Liver (tissue), 3 donors: ENCODE results near the gene DPP6.

Experiments used
- EGR1 ChIP-seq, 2 donors: IDR thresholded peaks; 2 replicates each; pipeline ENCODE4 v1.6.1; 2016 to 2018; ENCODE audit warnings: antibody characterized with exemption in 2 of 2, low read depth in 2 of 2
- FOXA1 ChIP-seq: IDR thresholded peaks from 2 replicates; pipeline ENCODE4 v1.6.1; 2016; ENCODE audit warnings: antibody characterized with exemption
- HNF4G ChIP-seq: IDR thresholded peaks from 2 replicates; pipeline ENCODE4 v1.6.1; 2016; ENCODE audit warnings: antibody characterized with exemption
- JUND ChIP-seq, 2 donors: IDR thresholded peaks; 2 replicates each; pipeline ENCODE4 v1.6.1; 2016; ENCODE audit warnings: antibody characterized with exemption in 2 of 2
- NR2F2 ChIP-seq: IDR thresholded peaks from 2 replicates; pipeline ENCODE4 v1.6.1; 2016; ENCODE audit warnings: antibody characterized with exemption
- RXRA ChIP-seq, 2 donors: IDR thresholded peaks; 2 replicates each; pipeline ENCODE4 v1.6.1; 2017 to 2018; ENCODE audit warnings: antibody characterized with exemption in 2 of 2, mild to moderate bottlenecking in 1 of 2
- TAF1 ChIP-seq: conservative IDR thresholded peaks from 2 replicates; pipeline ENCODE4 v1.6.1; 2016; ENCODE audit warnings: antibody characterized with exemption, mild to moderate bottlenecking
- YY1 ChIP-seq: IDR thresholded peaks from 2 replicates; pipeline ENCODE4 v1.6.1; 2016; ENCODE audit warnings: antibody characterized with exemption, mild to moderate bottlenecking
- TF ChIP-seq, protein P1 (sequence below): fragments of 150-350 bp; IDR thresholded peaks from 2 replicates; pipeline ENCODE4 v1.5.1; 2017; ENCODE audit warnings: improper control_type of control experiment, low read depth, low read length; ENCODE audit not compliant: missing input control
- TF ChIP-seq, protein P2 (sequence below): IDR thresholded peaks from 2 replicates; pipeline ENCODE4 v1.6.1; 2016; ENCODE audit warnings: antibody characterized with exemption
- TF ChIP-seq, protein P3 (sequence below): IDR thresholded peaks from 2 replicates; pipeline ENCODE4 v1.6.1; 2016; ENCODE audit warnings: antibody characterized with exemption
- TF ChIP-seq, protein P4 (sequence below): IDR thresholded peaks from 2 replicates; pipeline ENCODE4 v1.6.1; 2016; ENCODE audit warnings: antibody characterized with exemption, mild to moderate bottlenecking
- TF ChIP-seq, protein P5 (sequence below): IDR thresholded peaks from 2 replicates; pipeline ENCODE4 v1.6.1; 2016; ENCODE audit warnings: antibody characterized with exemption
- donor health status: healthy.
- donor health status: healthy.

DNA sequence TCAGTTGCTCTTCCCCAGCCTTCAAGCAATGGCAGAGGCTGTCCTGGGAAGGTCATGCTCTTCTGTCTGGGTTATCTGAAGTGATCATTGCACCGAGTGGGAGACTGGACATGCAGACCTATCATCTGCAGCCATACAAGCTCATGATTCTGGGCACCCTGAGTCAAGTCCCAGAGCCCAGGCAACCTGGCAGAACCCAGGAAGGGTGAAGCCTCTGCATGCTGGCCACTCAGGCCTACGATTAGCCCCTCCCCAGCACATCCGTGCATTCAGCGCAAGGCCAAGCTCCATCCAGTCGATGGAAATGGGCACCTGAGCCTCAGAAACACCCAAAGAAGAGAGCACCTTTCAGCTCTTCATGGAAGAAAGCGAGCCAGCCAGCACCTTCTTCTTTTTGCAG, 688.9 kb downstream of the DPP6 start:
- TF ChIP-seq, protein P1, sequence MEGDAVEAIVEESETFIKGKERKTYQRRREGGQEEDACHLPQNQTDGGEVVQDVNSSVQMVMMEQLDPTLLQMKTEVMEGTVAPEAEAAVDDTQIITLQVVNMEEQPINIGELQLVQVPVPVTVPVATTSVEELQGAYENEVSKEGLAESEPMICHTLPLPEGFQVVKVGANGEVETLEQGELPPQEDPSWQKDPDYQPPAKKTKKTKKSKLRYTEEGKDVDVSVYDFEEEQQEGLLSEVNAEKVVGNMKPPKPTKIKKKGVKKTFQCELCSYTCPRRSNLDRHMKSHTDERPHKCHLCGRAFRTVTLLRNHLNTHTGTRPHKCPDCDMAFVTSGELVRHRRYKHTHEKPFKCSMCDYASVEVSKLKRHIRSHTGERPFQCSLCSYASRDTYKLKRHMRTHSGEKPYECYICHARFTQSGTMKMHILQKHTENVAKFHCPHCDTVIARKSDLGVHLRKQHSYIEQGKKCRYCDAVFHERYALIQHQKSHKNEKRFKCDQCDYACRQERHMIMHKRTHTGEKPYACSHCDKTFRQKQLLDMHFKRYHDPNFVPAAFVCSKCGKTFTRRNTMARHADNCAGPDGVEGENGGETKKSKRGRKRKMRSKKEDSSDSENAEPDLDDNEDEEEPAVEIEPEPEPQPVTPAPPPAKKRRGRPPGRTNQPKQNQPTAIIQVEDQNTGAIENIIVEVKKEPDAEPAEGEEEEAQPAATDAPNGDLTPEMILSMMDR: no peak
- TF ChIP-seq, protein P2, sequence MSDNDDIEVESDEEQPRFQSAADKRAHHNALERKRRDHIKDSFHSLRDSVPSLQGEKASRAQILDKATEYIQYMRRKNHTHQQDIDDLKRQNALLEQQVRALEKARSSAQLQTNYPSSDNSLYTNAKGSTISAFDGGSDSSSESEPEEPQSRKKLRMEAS: no peak
- TF ChIP-seq, protein P3, sequence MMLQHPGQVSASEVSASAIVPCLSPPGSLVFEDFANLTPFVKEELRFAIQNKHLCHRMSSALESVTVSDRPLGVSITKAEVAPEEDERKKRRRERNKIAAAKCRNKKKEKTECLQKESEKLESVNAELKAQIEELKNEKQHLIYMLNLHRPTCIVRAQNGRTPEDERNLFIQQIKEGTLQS: no peak
- TF ChIP-seq, protein P4, sequence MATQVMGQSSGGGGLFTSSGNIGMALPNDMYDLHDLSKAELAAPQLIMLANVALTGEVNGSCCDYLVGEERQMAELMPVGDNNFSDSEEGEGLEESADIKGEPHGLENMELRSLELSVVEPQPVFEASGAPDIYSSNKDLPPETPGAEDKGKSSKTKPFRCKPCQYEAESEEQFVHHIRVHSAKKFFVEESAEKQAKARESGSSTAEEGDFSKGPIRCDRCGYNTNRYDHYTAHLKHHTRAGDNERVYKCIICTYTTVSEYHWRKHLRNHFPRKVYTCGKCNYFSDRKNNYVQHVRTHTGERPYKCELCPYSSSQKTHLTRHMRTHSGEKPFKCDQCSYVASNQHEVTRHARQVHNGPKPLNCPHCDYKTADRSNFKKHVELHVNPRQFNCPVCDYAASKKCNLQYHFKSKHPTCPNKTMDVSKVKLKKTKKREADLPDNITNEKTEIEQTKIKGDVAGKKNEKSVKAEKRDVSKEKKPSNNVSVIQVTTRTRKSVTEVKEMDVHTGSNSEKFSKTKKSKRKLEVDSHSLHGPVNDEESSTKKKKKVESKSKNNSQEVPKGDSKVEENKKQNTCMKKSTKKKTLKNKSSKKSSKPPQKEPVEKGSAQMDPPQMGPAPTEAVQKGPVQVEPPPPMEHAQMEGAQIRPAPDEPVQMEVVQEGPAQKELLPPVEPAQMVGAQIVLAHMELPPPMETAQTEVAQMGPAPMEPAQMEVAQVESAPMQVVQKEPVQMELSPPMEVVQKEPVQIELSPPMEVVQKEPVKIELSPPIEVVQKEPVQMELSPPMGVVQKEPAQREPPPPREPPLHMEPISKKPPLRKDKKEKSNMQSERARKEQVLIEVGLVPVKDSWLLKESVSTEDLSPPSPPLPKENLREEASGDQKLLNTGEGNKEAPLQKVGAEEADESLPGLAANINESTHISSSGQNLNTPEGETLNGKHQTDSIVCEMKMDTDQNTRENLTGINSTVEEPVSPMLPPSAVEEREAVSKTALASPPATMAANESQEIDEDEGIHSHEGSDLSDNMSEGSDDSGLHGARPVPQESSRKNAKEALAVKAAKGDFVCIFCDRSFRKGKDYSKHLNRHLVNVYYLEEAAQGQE: no peak
- TF ChIP-seq JUND (IDR thresholded peaks at IDR 0.05): no peak
- TF ChIP-seq RXRA (IDR thresholded peaks at IDR 0.05): no peak
- no peak for TF ChIP-seq YY1
- TF ChIP-seq EGR1 (IDR thresholded peaks at IDR 0.05; ENCODE audit: low read depth in 2 of 2): no peak
- TF ChIP-seq HNF4G: no peak
- TF ChIP-seq FOXA1: no peak
- TF ChIP-seq, protein P5, sequence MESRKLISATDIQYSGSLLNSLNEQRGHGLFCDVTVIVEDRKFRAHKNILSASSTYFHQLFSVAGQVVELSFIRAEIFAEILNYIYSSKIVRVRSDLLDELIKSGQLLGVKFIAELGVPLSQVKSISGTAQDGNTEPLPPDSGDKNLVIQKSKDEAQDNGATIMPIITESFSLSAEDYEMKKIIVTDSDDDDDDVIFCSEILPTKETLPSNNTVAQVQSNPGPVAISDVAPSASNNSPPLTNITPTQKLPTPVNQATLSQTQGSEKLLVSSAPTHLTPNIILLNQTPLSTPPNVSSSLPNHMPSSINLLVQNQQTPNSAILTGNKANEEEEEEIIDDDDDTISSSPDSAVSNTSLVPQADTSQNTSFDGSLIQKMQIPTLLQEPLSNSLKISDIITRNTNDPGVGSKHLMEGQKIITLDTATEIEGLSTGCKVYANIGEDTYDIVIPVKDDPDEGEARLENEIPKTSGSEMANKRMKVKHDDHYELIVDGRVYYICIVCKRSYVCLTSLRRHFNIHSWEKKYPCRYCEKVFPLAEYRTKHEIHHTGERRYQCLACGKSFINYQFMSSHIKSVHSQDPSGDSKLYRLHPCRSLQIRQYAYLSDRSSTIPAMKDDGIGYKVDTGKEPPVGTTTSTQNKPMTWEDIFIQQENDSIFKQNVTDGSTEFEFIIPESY: no peak
- no peak for TF ChIP-seq TAF1
- no peak for TF ChIP-seq NR2F2
